HG03097 (cell line): ENCODE data around the gene MACROD2.

Experiments used
- ATAC-seq: cut with Tn5 transposase; IDR thresholded peaks from one replicate; pipeline ENCODE4 v1.9.1; 2021; ENCODE audit not compliant: unreplicated experiment, low FRiP score

Gene MACROD2

GRCh38 chr20:14879839-14880238 lies 884.5 kb downstream of the MACROD2 start:
- ATAC-seq: no peak

- ATAC-seq: no peak
Measured at GRCh38 chr20:14881518-14881917, 886.2 kb downstream of the MACROD2 start.

- ATAC-seq: no peak
Measured at GRCh38 chr20:14882157-14882556, 886.8 kb downstream of the MACROD2 start.

- ATAC-seq: no peak
Measured at GRCh38 chr20:14882846-14883245, 887.5 kb downstream of the MACROD2 start.

DNA sequence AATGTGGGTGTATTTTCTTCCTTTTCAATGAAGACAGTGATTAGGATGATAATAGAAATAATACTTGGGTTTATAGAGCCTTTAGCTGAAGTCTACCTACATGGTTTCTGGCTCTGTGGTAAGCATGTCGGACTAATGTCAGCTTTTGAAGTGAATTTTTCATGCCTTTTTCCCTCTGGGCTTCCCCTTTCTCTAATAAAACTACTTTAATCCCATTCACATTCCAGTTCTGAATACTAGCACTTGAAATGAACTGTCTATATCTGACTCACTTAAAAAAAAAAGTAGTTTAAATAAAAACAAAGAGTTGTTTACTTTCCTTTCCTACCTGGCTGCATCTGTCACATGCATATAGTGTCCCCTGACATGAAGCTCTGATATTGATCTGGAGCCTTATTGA lies 888.0 kb downstream of the MACROD2 start:
- no peak for ATAC-seq

DNA sequence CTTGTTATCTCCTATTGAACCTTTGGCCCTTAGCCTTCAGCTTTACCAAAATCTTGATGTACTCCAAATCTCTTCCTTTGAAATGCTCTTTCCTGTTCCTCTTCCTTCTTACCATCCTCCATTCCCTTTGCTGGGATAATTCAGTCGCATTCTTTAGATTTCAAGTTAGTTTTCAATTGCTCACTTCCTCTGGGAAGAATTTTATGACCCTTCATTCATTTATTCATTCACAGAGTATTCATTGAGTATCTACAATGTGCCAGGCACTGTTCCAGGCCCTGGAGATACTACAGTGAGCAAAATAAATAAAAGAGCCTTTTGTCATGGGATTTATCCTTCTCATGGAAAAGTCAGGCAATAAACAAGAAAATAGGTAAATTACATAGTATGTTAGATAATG lies 890.3 kb downstream of the MACROD2 start:
- no peak for ATAC-seq

GRCh38 chr20:14888134-14888533 lies 892.8 kb downstream of the MACROD2 start:
- no peak for ATAC-seq

- no peak for ATAC-seq
Measured at GRCh38 chr20:14889496-14890255, 894.4 kb downstream of the MACROD2 start.

- no peak for ATAC-seq
Measured at GRCh38 chr20:14890713-14891112, 895.4 kb downstream of the MACROD2 start.

DNA sequence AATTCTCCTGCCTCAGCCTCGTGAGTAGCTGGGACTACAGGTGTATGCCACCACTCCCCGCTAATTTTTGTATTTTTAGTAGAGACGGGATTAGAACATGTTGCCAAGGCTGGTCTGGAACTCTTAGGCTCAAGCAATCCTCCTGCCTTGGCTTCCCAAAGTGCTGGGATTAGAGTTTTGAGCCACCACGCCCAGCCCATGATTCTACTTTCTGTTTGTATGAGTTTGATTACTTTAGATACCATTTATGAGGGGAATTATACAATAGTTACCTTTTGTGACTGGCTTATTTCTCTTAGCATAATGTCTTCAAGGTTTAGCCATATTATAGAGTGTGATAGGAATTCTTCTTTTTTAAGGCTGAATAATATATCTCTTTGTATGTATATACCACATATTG lies 897.5 kb downstream of the MACROD2 start:
- no peak for ATAC-seq

DNA sequence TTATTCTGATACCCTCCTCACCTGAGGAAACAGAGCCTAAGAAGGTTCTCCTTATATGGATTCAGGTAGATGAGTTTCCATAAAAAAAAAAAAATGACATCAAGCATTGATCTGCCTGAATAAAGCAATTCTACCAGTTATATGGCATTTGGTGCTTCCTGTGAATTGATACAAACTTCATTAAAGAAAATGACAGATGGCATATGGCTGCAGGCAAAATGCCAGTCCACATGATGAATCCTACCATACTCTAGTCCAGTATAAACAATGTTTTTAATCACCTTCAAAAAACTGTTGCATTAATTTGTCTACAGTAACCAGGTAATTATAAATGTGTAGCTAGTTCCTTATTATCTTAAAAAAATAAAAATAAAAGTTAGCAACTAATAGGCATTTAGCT lies 901.3 kb downstream of the MACROD2 start:
- ATAC-seq: no peak

DNA sequence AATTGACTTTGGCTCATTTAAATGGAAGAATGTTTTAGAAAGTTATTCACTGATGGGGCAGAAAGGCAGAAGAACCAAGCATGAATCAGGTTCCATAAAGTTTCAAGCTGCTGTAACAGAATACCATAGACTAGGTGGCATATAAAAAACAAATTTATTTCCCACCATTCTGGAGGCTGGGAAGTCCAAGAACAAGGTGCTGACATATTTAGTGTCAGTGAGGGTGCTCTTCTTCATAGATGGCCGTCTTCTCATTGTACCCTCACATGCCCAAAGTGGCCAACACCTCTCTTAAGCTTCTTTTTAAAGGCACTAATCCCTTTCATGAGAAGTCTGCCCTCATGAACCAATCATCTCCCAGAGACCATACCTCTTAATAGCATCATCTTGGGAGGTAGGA lies 902.3 kb downstream of the MACROD2 start:
- no peak for ATAC-seq

DNA sequence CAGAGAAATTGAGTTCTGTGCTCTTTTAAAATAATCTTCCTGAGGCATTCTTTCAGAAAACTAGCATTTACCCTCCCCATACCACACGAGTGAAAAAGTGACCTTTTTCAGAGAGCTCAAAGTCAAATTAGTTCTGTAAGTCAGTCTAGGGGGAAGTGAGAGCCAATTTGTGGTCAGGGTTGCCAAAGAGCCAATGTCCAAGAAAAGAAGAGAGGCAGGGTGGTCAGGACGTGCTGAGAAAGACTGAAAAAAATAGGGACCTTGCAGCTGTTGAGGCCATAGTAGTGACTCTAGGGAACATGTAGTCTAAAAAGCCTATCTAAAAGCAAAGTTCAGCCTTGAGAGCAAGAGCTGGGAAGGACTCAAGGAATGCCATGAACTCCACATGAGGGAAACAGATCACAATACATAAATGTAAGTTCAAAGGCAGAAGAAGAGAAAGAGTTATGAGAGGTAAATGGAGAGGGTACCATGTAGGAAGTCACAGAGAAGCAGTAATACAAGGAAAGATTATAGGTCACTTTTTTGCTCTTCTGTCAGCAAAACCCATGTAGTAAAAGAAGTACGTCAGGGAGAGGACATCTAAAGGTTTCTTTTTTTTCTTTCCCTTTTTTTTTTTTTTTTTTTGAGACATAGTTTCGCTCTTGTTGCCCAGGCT lies 907.2 kb downstream of the MACROD2 start:
- ATAC-seq: peak; percentile 97

- ATAC-seq: no peak
Measured at GRCh38 chr20:14906908-14907434, 911.7 kb downstream of the MACROD2 start.

DNA sequence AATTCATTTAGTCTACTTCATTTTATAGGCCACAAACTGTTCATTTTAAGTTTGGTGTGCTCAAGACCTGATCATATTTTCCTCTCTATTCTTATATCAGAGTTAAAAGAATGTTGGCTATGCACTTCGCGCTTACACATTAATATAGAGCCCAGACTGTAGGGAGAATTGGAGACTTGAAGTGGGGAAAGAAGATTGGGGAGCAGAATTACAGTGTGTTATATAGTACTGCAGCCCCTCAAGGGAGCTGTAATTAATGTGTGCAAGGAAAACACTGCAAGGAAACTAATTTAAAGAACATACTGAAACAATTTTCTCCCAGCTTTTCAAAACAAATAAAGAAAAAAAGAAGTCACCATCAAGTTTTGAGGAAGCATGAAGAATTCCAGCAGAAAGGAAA lies 914.8 kb downstream of the MACROD2 start:
- ATAC-seq: no peak

DNA sequence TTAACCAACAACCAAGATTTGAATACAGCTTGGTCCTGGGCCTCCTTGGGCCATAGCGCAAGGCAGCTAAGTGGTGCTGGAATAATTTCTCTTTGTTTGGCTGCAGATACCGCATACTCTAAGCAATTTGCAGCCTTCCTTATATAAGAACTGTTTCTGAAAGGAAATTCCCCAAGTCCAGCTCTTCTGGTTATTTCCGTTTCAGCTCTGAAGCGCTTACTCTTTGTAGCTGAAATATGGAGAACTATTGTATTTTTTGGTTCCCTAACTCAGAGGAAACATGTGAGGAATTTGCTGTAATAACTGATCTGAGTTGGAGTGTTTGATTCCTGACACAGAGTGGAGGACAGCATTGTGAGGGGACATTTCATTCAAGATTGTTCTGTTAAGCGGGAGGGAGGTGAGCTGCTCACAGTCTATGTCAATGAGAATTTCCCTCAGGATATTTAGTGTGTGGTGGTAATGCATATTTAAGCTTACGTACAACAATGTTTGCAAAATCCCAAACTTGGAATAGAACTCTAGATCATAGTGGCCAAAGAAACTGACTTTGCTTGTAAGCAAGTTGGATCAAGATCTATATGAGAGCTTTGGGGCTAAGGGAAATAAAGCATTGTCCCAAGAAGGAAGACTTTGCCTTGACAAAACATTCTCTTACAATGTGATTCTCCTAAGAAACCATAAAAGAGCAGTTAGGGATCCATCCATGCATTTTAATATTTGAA lies 918.7 kb downstream of the MACROD2 start:
- ATAC-seq: no peak

- no peak for ATAC-seq
Measured at GRCh38 chr20:14914633-14915032, 919.3 kb downstream of the MACROD2 start.

DNA sequence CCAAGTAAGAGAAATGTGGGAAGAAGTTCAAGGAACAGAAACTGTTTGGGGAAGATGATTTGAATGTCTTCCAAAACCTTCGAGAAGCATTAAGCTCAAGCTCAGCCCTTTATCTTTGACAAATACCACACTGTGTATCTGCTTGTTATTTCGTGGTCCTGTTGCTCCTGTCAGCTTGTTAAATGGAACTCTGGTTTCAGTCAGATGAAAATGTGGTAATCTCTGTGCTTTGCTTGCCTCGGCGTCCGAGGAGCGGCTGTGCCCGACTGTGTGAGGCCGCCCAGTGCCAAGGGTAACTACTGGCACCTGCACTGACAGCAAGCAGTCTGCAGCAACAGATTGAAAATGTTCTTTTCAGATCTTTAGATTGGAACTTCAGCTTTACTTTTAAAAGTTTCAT lies 920.0 kb downstream of the MACROD2 start:
- no peak for ATAC-seq

DNA sequence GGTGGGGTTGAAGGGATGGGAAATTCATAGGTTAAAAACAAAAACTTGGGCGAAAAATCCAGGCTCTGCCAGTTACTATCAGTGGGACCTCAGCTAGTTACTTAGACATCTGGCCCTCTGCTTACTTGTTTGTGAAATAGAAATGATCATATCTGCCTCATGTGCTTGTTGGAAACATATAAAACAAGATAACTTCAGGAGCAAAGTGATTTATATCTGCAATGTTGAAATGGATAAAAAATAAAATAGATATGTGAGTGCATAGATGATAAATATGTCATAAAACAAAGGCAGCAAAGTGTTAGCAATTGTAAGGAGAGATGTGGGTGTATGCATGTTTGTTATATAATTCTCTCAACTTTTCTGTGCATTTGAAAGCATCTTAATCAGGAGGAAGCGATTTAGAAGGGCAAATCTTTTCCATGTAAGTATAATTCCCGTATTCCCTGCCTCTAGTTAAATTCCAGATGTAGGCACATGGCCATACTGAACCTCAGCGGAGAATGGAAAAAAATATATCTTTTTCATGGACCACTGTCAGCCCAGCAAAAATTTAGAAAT lies 921.1 kb downstream of the MACROD2 start:
- no peak for ATAC-seq

GRCh38 chr20:14918281-14918680 lies 923.0 kb downstream of the MACROD2 start:
- no peak for ATAC-seq

DNA sequence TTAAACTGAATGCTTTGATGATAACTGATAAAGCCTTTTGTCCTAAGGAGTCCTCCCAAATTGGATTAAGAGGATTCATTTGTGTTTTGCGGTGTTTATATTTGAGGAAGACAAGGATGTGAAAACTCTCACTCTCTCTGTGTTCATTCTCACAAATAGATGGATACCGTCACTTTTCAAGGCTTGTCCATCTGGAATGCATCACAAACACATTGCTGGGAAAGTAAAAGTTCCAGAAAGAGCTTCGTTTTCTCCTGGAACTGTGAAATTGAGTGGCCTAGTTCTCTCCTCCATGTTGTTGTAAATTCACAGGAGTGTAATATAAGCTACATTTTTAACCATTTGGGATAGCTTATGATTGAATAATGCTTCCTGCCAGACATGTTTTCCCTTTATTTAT lies 923.7 kb downstream of the MACROD2 start:
- no peak for ATAC-seq
